ENCODE measurements around the gene KRT12.

The KRT12 gene

DNA sequence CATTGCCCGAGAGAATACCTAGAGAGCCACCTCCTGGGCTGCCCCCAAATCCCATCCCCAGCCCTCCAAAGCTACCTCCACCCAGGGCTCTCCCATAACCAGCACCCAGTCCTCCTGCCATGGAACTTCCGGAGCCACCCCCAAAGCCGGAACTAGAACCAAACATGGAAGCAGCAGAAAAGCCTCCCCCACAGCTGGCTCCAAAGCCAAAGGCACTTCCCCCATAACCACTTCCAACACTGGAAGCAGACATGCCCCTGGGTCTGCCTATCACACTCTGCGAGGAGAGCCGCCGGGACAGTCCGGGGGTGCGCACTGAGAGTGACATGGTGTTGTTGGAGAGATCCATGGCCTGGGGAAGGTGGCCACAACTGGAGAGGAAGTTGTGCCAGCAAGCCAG is at the start of gene KRT12:
Gene KRT12, minus strand, starts transcription at position 386 of the 400 bp plus-strand sequence. Its CDS starts 37 bp downstream, at position 349.
- DNase-seq = no peak

DNA sequence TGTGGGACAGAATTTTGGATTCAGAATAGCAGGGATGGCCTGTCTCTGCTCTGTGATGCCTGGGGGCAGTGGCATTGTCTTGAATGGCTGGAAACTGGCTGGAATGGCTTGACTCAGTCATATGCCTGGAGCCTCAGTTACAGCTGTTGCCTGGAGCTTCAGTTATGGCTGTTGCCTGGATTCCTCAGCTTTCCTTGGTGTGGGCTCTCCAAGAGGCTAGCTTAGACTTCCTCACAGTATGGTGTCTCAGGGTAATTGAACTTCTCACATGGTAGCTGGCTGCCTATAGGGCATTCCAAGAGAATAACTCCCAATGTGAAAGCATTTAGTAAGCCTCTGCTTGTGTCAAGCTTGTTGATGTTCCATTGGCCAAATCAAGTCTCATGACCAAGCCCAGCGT is 49.3 kb upstream of the KRT12 start:
- no peak for DNase-seq

DNA sequence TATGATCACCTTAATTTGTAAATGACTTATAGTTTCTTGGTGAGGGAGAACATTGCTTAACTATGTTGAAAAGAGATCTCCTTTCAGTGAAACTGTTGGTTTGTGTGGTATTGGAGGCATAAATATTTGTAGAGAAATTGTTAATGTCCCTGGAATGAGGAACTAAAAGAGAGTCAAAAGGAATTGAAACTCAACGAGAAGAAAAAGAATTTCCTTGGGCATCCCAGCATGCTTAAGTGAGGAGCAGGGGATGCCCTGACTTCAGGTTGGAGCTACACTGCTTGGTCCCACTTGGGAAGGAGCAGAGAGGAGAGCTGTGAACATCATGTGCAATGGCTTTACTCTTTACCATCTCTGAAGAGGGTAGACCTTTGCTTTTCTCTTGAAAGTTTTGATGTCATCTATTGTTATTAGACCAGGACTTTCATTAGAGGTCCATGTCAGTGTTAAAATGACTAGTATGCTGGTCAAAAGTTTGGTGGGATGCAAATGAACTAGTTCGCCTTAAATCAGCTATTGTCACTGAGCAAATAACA is 48.8 kb upstream of the KRT12 start:
- no peak for DNase-seq

DNA sequence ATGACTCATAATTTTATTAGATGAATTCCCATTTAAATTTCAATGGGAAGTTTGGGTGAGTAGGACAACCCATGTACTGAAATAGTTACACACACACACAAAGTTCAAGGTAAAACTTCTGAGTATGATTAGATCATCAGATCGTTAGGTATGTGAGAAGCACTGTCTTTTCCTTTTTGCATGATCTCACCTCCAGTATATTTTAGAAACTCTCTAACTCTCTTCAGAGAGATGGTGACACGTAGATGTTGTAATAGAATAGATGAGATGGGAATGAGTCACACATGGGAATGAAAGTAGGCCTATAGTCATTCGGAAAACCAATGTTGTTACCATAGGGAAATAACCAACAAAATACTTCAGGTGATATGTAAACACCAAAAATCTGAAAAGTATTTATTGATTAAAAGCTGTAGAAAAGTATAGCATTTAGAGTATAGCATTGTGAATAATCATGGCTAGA is 48.2 kb upstream of the KRT12 start:
- DNase-seq = no peak

DNA sequence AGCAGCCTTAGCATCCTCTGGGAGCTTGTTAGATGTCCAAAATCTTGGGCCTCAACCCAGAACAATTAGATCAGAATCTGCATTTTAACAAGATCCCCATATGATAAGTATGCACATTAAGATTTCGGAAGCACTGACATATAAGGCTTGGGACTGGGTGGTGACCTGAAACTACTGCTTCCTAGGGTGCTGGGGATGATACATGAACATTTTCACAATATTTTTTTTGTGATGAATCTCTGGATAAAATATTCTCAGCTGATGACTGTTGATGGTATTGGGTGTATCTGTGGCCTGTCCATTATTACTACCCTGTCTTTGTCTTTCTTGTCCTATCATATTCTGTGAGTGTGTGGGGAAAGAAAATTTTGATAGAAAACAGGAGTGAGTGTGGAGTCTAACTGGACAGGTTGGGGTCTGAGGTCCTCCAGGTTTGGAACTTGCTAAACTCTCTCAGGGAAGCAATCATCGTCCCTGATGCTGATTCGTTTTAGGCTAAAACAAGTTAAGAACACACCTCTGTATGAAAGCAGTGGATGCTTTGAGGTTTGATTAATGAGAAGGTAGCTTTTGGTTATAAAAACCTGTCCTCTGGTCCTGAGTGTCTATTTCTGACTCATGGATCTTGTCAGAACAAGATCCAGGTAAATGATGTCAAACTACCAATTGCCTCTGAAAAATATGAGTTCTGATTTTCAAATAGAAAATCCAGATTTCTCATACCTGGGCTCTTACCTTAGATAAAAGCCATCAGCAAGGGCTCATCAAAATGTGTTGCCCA is 47.2 kb upstream of the KRT12 start:
- no peak for DNase-seq

DNA sequence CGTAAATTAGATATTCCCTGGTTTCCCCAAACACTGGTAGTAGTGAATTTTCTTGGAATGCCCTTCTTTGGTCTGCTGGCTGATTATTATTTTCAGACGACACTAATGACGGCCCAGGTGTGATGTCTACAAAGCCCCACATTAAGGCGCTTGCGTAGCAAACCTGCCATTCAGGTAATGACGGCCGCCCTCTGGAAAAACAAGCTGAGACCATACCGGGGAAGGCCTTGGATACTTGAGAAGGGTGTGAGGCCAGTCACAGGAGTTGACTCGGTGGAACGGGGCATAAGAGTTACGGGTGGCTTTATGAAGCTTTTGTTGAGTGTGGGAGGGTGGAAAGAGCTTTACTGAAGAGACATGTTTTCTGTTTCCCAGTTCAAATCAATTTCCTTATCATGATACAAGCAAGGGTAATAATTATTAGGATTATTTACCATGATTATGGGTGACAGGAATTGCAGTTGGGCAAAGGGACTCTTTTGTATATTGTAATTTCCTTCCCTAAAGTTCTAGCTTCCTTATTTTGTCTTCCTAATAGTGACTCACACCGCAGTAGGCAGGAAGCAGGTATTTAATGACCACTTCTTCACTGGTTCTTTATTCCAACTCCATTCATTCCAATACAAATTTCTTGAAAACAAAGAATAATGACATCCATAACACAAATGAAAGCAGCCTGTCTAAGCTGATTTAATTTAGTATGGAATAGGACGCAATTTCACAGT is 45.6 kb upstream of the KRT12 start:
- DNase-seq = no peak

DNA sequence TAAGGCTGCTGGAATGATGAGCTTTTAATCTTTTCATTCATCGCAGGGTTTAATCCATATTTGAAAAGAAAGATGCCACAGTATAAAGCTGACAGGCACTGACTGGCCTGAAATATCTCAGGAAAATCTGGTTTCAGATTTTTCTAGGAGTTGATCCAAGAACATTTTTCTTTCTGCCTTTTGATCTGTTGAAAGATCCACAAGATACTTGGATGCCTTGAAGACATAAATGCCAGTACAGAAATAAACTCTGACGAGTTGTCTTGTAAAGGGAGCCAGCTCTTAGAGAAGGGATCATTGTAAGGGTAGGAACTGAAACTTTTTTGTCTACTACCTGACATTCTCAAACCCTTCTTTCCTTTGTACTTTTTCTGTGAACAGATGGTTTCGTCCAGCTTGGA is 43.4 kb upstream of the KRT12 start:
- no peak for DNase-seq

DNA sequence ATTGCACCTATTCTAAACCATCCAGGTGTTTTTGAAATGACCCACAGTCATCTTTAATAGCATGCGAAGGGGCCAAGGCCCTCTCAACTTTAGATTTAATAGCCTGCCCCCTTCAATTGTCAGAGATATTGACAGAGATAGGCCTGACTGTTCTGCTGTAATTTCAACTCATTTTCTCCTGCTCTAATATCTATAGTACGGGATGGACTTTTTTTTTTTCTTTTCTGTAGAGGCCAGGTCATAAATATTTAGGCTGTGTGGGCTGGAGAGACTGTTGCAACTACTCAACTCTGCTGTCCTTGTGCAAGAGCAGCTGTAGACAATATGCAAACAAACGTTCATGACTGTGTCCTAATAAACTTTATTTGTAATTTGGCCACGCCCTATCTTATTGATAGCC is 42.7 kb upstream of the KRT12 start:
- no peak for DNase-seq

DNA sequence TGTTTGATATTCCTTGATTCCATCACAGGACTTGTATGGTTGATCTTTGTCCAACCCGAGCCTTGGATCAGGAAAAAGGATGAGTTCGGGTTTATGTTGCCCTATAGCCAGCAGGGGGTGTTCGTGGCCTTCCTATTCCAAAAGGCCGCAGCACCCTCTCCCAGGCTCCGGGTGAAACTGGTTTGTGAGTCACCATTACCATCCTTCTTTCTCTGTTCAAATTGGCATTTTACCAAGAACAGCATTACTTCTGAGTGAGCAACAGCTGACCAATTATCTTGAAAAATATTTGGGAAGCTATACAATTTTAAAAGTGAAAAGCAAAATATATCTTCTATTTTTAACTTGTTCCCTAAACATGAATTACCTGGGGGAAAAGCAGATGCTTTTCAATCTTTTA is 42.3 kb upstream of the KRT12 start:
- DNase-seq = peak; percentile 82

DNA sequence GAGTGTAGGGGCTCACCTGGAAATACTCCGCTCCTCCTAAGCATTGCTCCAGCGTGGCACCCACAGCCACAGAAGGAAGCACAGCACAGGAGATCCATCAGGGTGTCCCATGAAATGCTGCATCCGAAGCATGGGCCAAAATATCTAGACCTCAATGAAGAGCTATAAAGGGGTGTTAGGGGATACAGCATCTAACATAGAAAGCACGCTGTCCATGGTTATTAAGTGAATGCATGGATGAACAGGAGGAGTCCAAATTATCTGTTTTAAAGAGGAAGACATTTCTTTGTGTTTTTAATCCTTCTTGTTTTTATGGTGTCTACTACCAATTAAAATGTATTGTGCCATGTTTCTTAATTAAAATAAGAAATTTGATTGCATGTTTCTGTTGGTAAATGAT is 39.6 kb upstream of the KRT12 start:
- no peak for DNase-seq

DNA sequence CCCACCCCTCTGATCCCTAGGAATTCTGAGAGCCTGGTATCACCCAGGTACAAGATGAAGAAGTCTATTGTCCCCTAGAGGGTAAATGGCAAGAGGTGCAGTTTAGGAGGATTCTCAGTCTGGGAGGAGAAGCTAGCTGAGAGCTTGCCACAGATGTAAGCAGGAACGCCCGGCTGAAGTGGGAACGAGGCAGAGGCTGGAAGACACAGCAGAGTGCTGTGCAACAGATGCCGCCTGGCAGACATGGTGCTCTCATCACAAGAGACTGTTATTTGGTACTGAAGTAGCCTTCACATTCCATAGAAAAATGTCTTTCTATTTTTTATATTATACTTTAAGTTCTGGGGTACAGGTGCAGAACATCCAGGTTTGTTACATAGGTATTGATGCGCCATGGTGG is 38.3 kb upstream of the KRT12 start:
- no peak for DNase-seq

DNA sequence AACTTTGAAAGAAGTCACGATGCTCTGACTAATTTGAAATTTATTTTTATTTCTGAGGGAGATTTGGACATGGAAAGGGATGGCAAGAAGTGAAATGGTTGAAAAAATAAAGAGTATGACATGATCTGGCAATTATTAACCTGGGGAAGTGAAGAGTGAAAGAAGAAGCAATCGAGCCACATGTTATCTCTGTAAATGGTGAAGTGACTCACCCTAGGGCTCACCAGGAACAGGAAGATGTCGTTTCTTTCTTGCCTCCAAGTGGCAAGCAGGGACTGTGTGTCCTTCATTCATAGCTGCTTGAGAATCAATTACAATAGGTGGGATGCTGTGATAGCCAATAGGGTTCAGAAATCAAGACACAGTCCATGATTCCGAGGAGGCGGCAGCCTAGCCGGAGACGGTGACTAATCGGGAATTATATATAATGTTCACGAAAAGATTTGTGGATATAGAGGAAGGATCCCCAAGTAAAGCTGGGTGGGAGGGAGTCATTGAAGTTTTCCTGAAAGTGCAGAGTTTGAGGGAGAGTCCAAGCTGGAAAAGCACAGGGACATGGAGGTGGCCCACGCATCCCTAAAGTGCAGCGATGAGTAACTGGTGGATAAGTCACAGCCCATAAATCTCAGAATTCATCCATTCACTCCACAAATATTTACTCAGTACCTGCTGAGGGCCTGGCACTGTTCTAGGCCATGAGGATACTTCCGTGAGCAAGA is 36.3 kb upstream of the KRT12 start:
- no peak for DNase-seq

DNA sequence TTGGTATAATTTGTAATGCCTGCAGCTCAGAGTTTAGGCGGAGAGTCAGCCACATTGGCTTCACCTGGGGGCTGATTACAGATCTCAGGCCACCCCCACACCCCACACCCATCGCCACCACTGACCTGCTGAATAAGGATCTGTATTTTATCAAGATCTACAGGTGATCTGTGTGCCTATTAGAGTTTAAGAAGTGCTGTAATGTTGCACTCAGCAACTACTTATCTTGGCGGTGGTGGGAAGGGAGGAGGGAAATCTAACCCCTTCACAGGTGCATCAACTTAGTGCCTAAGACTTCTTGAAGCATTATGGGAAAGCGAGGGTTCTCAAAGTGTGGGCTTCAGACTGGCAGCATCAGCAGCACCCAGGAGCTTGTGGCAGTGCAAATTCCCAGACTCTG is 35.5 kb upstream of the KRT12 start:
- DNase-seq = no peak

DNA sequence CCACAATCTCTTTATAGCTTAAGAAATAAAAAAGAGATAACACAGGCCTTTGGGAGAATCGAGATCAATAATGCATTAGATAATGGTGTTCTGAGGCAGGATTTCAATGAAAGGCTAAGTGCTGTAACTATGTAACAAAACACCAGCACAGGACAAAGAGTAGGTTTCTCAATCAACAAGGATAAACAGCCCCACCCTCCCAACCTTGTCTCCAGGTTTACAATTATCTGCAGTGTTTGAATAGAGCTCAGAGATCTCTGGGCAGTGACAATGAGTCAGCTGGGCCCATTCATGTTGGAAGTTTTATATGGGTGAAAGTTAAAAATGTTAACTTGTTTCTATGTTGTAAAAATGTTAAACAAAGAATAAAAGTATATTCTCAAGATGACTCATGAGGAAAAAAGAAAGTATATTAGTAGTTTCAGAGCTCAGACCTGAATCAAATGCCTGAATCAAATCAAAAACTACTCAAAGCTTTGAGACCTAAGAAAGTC is 35.0 kb upstream of the KRT12 start:
- no peak for DNase-seq

DNA sequence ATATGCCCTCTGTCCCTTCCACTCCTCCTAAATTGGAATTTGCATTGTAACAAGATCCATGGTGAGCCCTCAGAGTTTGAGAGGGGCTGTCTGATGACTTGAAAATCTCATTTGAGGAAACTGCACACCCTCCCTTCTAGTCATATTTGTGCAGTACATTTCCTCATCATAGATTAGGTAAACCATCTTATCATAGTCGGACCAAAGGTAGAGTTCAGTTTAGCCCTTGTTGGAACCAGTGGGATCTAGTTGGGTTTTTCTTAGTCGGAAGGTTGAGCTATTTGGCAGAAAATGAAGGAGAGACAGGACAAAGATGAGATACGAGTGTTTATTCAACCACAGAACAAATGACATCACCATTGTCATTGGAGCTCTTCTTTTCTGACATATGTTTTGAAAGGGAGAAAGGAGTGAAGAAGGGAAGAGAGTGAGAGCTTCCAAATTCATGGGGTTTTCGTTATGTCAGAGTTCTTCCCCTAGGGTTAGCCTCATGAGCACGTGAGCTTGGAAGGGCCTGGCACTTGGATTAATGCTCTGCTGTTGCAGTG is 33.9 kb upstream of the KRT12 start:
- DNase-seq = no peak

DNA sequence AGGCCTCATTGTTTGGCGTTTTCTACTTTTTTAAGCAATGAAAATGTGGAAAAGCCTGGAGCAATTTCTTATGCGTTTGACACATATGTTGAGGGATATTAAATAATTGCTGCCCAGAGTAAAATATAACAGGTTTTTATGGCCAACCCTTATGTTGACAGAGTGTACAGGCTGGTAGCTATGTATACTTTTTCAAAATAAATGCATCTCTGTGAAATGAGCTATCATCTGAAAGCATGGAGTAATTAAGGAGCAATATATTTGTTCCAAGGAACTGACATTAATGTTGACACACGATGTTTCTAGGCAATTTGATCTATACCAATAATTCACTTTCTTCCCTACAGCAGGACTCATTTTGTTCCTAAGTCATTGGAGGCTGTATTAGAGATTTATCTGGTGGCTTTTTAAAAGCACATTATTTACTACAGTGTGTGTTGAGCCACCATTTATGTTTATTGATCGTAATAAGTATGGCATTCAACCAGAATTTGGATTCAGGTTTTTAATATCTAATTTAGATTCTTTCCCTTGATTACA is 30.0 kb upstream of the KRT12 start:
- no peak for DNase-seq

DNA sequence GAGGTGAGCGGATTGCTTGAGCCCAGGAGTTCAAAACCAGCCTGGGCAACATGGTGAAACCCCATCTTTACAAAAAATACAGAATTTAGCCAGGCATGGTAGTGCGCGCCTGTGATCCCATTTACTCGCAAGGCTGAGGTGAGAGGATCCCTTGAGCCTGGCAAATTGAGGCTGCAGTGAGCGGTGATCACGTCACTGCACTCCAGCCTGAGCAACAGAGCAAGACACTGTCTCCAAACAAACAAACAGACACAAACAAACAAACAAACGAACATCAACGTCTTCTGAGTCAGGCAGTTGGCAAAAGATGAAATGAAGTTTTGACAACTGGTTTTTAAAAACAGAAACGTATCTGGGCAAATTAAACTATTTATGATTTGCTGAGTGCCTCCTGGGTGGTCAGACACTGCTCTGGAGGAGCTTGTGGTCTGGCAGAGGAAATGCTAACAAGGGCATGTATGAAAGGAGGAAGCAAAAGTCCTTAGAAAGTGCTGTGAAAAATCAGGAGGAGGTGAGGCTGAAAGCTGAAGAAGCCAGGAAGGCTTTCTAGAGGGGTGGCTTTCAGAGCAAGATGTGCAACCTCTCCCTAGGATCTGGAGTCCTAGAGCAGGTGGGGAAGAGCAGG is 28.2 kb upstream of the KRT12 start:
- no peak for DNase-seq

DNA sequence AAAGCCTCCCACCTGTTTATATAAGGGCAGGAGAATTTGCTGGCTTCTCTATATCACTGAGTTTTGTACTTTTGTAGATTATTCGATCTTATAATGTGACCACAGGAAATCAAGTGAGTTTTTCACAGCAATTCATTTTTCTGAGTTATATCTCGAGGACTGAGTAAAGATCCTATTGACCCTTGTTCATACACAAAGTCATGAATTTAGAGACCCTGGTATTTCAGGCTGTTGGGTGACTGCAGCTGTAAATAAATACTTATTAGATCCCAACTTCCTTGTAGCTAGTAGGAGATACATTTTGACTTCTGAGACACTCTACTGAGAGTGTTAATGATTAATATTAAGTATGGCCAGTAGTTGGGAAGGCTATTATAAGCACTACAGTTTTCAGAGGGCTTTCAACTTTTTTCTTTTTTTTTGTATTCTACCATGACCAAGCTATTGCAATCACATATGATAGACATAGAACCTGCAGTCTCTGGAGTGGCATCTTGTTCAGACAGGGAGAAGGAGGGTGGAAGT is 21.2 kb upstream of the KRT12 start:
- no peak for DNase-seq

DNA sequence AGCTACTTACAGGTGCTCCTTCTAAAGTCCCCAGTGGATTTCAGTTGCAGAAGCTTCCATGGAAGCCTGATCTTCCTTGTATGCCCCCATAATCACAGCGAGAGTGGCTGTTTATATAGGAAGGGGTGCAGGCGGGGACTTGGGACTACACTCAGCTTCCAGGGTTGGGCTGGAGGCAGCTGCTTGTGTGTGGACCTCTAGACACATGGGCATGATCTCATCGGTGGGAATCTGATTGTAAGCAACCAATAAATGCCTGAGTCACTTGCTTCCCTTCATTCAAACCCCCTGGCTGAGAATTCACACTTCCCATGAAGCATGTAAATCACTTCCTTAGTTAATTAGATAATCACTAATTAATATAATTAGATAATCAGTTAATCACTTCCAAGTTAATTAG is 19.1 kb upstream of the KRT12 start:
- DNase-seq = peak; percentile 33

DNA sequence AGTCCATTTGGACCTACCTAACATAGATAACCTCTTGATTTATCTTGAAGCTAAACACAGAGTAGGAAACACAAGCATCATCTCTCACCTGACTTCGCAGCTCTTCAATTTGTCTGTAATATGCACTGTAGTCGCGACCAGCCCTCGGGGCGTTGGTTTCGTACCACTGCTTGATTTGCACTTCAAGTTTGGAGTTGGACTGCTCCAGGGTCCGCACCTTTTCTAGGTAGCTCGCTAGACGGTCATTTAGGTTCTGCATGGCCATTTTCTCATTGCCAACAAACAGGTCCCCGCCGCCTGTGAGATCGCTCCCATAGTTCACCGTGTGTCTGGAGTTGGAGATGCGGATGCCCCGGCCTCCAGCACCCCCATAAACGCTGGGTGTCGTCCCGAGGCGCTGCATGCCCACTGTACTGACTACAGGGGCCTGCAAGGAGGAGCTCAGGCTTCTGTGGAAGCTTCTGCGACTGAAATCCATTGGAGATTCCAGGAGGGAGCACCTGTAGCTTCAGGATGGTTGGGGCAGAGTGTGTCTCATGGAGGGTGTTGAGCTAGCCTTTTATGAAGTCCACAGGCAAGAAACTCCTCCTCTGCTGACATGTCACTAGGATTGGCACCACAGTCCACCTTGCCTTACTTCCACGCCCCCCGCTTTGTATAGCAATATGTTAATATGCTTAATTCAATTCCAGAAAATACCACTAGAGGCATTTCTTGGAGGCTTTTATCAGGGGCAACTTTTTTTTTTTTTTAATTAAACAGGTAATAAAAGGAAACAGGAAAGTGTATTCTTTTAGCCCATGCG is 17.9 kb upstream of the KRT12 start, which contains the start of gene KRT20:
Gene KRT20, minus strand, starts transcription at position 535 of the 805 bp plus-strand sequence. Its CDS starts 57 bp downstream, at position 478.
- DNase-seq = peak; percentile 10

Measured in NCI-H82 (cell line).